Measurements from ENCODE around the gene CNIH2. TPM values are rescaled to one million over a fixed set of nuclear protein-coding genes. Genes with fewer than 3 reads are reported as not detected.

Gene CNIH2
- total RNA-seq, 1 donor from 2014 or later: 0.04 TPM

- H3K27me3 ChIP-seq (ENCODE audit: control insufficient read depth, insufficient read depth, low read length): no peaks in the 10 kb centered on the region
- DNase-seq (ENCODE audit: low read depth): no peak
- TF ChIP-seq, protein P1, sequence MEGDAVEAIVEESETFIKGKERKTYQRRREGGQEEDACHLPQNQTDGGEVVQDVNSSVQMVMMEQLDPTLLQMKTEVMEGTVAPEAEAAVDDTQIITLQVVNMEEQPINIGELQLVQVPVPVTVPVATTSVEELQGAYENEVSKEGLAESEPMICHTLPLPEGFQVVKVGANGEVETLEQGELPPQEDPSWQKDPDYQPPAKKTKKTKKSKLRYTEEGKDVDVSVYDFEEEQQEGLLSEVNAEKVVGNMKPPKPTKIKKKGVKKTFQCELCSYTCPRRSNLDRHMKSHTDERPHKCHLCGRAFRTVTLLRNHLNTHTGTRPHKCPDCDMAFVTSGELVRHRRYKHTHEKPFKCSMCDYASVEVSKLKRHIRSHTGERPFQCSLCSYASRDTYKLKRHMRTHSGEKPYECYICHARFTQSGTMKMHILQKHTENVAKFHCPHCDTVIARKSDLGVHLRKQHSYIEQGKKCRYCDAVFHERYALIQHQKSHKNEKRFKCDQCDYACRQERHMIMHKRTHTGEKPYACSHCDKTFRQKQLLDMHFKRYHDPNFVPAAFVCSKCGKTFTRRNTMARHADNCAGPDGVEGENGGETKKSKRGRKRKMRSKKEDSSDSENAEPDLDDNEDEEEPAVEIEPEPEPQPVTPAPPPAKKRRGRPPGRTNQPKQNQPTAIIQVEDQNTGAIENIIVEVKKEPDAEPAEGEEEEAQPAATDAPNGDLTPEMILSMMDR (IDR thresholded peaks at IDR 0.05; ENCODE audit: insufficient read depth, low read length, poor library complexity, severe bottlenecking): no peak
- H3K4me3 ChIP-seq (ENCODE audit: low read depth, low read length): no peak overlapping the region
- H3K36me3 ChIP-seq (ENCODE audit: control insufficient read depth, insufficient read depth, low read length): no peaks in the 10 kb centered on the region
Observed at GRCh38 chr11:66322732-66323427, 44.9 kb downstream of the CNIH2 start.

DNA sequence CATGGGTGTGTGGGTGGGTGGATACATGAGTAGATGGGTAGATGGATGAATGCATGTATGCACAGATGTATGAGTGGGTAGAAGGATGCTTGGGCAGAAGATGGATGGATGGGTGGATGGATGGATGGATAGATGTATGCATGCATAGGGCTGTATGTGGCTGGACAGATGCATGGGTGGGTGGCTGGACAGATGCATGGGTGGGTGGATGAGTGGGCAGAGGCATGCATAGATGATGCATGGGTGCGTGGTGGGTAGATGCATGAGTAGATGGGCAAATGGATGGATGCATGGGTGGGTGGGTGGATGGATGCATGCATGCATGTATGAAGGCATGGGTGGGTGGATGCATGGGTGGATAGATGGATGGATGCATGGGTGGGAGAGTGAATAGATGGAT, 45.7 kb downstream of the CNIH2 start:
- TF ChIP-seq, protein P1 (IDR thresholded peaks at IDR 0.05; ENCODE audit: insufficient read depth, low read length, poor library complexity, severe bottlenecking): no peak
- Histone ChIP-seq H3K36me3 (ENCODE audit: control insufficient read depth, insufficient read depth, low read length) (no peaks in the 10 kb centered on the region), H3K4me3 (ENCODE audit: low read depth, low read length) (no peak overlapping the region), H3K27me3 (ENCODE audit: control insufficient read depth, insufficient read depth, low read length) (no peaks in the 10 kb centered on the region)
- no peak for DNase-seq (ENCODE audit: low read depth)

- DNase-seq (ENCODE audit: low read depth): no peak
- TF ChIP-seq, protein P1 (IDR thresholded peaks at IDR 0.05; ENCODE audit: insufficient read depth, low read length, poor library complexity, severe bottlenecking): no peak
- no peaks in the 10 kb centered on the region for H3K27me3 ChIP-seq (ENCODE audit: control insufficient read depth, insufficient read depth, low read length)
- H3K4me3 ChIP-seq (ENCODE audit: low read depth, low read length): no peak overlapping the region
- no peaks in the 10 kb centered on the region for H3K36me3 ChIP-seq (ENCODE audit: control insufficient read depth, insufficient read depth, low read length)
Observed at GRCh38 chr11:66324664-66325063, 46.7 kb downstream of the CNIH2 start.

GRCh38 chr11:66325263-66325671, 47.3 kb downstream of the CNIH2 start:
- H3K27me3 ChIP-seq (ENCODE audit: control insufficient read depth, insufficient read depth, low read length): no peaks in the 10 kb centered on the region
- TF ChIP-seq, protein P1 (IDR thresholded peaks at IDR 0.05; ENCODE audit: insufficient read depth, low read length, poor library complexity, severe bottlenecking): no peak
- no peak for DNase-seq (ENCODE audit: low read depth)
- no peaks in the 10 kb centered on the region for H3K36me3 ChIP-seq (ENCODE audit: control insufficient read depth, insufficient read depth, low read length)
- no peak overlapping the region for H3K4me3 ChIP-seq (ENCODE audit: low read depth, low read length)

GRCh38 chr11:66326261-66327111, 48.5 kb downstream of the CNIH2 start:
- Histone ChIP-seq H3K36me3 (ENCODE audit: control insufficient read depth, insufficient read depth, low read length) (no peaks in the 10 kb centered on the region), H3K27me3 (ENCODE audit: control insufficient read depth, insufficient read depth, low read length) (no peaks in the 10 kb centered on the region), H3K4me3 (ENCODE audit: low read depth, low read length) (no peak overlapping the region)
- no peak for DNase-seq (ENCODE audit: low read depth)
- TF ChIP-seq, protein P1 (IDR thresholded peaks at IDR 0.05; ENCODE audit: insufficient read depth, low read length, poor library complexity, severe bottlenecking): no peak

All from kidney epithelial cell (primary cell).